HepG2 (cell line): Measurements from ENCODE around the gene CECR2.

ENCODE experiments used
- IRF2 ChIP-seq: IDR thresholded peaks from 2 replicates; pipeline ENCODE4 v1.6.1; 2018; ENCODE audit warnings: missing genetic modification reagents, missing compliant biosample characterization
- MTA1 ChIP-seq: sonication (generic); formaldehyde crosslinking; IDR thresholded peaks from 2 replicates; pipeline ENCODE4 v1.4.0; 2020; ENCODE audit warnings: missing genetic modification reagents, mild to moderate bottlenecking, borderline replicate concordance
- NR2F6 ChIP-seq, 2 experiments: IDR thresholded peaks; 2 replicates each; pipeline ENCODE4 v1.6.1; 2016; ENCODE audit warnings: antibody characterized with exemption in 1 of 2, mild to moderate bottlenecking in 1 of 2
- POLR2AphosphoS5 ChIP-seq: IDR thresholded peaks from 2 replicates; pipeline ENCODE4 v1.6.1; 2012; ENCODE audit warnings: low read depth, low read length
- REST ChIP-seq, 2 experiments: IDR thresholded peaks; 2 replicates each; pipeline ENCODE4 v1.6.1; 2011 to 2012; ENCODE audit warnings: low read length in 2 of 2, borderline replicate concordance in 1 of 2, low read depth in 1 of 2, mild to moderate bottlenecking in 1 of 2, moderate library complexity in 1 of 2
- USF2 ChIP-seq, 2 experiments: sonication (generic) in 1 of 2; formaldehyde crosslinking in 1 of 2; IDR thresholded peaks; 2 replicates each; pipeline versions ENCODE4 v1.5.1 to v1.6.1; 2011 to 2020; ENCODE audit warnings: borderline replicate concordance in 1 of 2, low read depth in 1 of 2, low read length in 1 of 2, mild to moderate bottlenecking in 1 of 2, missing genetic modification reagents in 1 of 2, moderate library complexity in 1 of 2
- ZNF136 ChIP-seq: sonication (generic); formaldehyde crosslinking; IDR thresholded peaks from 2 replicates; pipeline ENCODE4 v1.8.1; 2022; ENCODE audit warnings: low read depth, mild to moderate bottlenecking, moderate library complexity, missing genetic modification reagents
- ZNF329 ChIP-seq: sonication (generic); formaldehyde crosslinking; IDR thresholded peaks from 2 replicates; pipeline ENCODE4 v1.9.0; 2021; ENCODE audit warnings: low read depth, mild to moderate bottlenecking, missing genetic modification reagents
- ZSCAN30 ChIP-seq: sonication (generic); formaldehyde crosslinking; IDR thresholded peaks from 2 replicates; pipeline ENCODE4 v1.5.0; 2020; ENCODE audit warnings: mild to moderate bottlenecking, missing genetic modification reagents
- TF ChIP-seq, protein P1 (sequence below): IDR thresholded peaks from 2 replicates; pipeline ENCODE4 v1.6.1; 2016; ENCODE audit warnings: low read depth, borderline replicate concordance
- TF ChIP-seq, protein P2 (sequence below): sonication (generic); formaldehyde crosslinking; IDR thresholded peaks from 2 replicates; pipeline ENCODE4 v1.8.1; 2023; ENCODE audit warnings: missing genetic modification reagents, inconsistent platforms, borderline replicate concordance

- no peak for TF ChIP-seq IRF2 (CRISPR knock-in tag)
- TF ChIP-seq, protein P1, sequence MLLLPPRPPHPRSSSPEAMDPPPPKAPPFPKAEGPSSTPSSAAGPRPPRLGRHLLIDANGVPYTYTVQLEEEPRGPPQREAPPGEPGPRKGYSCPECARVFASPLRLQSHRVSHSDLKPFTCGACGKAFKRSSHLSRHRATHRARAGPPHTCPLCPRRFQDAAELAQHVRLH (CRISPR knock-in tag) = no peak
- no peak for TF ChIP-seq ZNF136 (CRISPR knock-in tag)
- TF ChIP-seq, protein P2, sequence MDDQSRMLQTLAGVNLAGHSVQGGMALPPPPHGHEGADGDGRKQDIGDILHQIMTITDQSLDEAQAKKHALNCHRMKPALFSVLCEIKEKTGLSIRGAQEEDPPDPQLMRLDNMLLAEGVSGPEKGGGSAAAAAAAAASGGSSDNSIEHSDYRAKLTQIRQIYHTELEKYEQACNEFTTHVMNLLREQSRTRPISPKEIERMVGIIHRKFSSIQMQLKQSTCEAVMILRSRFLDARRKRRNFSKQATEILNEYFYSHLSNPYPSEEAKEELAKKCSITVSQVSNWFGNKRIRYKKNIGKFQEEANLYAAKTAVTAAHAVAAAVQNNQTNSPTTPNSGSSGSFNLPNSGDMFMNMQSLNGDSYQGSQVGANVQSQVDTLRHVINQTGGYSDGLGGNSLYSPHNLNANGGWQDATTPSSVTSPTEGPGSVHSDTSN (CRISPR knock-in tag) = no peak
- no peak for TF ChIP-seq MTA1 (CRISPR knock-in tag)
- TF ChIP-seq POLR2AphosphoS5 = no peak
- TF ChIP-seq ZNF329 (CRISPR knock-in tag) = no peak
- no peak for TF ChIP-seq ZSCAN30 (CRISPR knock-in tag)
- TF ChIP-seq REST (IDR thresholded peaks at IDR 0.05; ENCODE audit: borderline replicate concordance in 1 of 2, low read depth in 1 of 2, low read length in 2 of 2) = no peak
- TF ChIP-seq NR2F6 (IDR thresholded peaks at IDR 0.05) = no peak
- no peak for TF ChIP-seq NR2F6 (CRISPR knock-in tag; IDR thresholded peaks at IDR 0.05)
- no peak for TF ChIP-seq USF2 (IDR thresholded peaks at IDR 0.05; ENCODE audit: low read depth, low read length)
- TF ChIP-seq USF2 (CRISPR knock-in tag; IDR thresholded peaks at IDR 0.05; ENCODE audit: borderline replicate concordance) = no peak
Observed at GRCh38 chr22:17370026-17370765, 936 bp downstream of the CECR2 start.
